Measurements from ENCODE around the gene MIOX.

The MIOX gene

DNA sequence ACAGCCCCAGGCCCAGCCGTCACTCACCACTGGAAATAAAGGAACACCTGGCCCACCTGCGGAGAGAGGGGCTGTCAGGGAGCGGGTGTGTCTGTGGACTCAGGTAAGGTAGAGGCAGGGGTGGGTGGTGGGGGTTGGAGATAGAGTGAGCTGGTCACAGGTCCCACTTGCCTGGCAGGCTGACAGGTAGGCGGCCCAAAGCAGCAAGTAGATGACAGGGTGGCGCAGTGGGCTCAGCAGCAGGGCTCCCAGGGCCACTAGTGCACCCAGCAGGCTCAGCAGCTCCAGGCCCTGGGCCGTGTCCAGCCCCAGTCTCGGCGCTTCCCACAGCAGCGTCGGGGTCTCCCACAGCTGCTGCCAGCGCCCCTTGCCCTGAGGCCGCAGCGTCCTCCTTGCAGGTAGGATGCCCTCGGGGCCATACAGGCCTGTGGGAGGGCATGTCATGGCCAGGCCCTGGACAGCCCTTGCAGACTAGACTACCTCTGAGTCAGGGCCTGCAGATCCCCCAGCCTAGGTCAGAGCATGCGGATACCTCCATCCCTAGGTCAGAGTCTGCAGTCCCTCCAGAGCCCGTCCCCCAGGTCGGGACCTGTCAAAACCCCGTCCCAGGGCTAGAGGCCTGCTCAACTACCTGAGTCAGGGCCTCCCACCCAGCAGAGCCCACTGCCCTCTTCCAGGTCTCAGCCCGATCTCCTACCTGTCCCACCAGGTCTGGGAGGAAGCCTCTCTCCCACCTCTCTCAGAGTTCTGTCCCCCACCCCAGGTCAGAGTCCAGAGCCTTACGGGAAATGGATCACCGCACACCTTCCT lies 20.2 kb downstream of the MIOX start:
- no peak for DNase-seq (ENCODE audit: low read depth)
- H3K4me3 ChIP-seq (ENCODE audit: low read depth, low read length): peak overlapping the region; percentile 97
- in situ Hi-C loops (cut with HindIII; ENCODE audit: low sequenced_read_pairs): no loop called here
- TF ChIP-seq, protein P1, sequence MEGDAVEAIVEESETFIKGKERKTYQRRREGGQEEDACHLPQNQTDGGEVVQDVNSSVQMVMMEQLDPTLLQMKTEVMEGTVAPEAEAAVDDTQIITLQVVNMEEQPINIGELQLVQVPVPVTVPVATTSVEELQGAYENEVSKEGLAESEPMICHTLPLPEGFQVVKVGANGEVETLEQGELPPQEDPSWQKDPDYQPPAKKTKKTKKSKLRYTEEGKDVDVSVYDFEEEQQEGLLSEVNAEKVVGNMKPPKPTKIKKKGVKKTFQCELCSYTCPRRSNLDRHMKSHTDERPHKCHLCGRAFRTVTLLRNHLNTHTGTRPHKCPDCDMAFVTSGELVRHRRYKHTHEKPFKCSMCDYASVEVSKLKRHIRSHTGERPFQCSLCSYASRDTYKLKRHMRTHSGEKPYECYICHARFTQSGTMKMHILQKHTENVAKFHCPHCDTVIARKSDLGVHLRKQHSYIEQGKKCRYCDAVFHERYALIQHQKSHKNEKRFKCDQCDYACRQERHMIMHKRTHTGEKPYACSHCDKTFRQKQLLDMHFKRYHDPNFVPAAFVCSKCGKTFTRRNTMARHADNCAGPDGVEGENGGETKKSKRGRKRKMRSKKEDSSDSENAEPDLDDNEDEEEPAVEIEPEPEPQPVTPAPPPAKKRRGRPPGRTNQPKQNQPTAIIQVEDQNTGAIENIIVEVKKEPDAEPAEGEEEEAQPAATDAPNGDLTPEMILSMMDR (IDR thresholded peaks at IDR 0.05; ENCODE audit: low read depth, low read length, missing control alignments): no peak

DNA sequence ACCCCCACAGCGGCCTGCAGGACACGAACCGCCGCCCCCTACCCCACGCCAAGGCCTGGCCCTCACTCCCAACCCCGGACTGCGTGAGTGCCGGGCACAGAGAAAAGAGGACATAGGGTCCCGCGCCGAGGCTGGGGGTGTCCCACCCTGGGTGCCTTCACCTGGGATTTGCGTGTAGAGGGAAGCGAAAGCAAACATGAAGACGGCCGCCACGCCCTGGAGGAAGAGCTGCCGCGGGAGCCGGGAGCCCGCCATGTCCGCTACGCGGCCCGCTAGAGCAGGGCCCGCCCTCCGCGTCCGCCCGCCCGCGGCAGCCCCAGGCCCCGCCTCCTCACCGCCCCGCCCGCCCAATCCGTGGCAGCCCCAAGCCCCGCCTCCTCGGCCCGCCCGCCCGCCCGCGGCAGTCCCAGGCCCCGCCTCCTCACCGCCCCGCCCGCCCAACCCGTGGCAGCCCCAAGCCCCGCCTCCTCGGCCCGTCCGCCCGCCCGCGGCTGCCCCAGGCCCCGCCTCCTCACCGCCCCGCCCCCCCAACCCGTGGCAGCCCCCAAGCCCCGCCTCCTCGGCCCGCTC lies 20.8 kb downstream of the MIOX start, which contains the start of gene LMF2:
LMF2 (minus strand) TSS at position 282 of the 570 bp plus-strand sequence; CDS start at position 255, 27 bp downstream.
- peak within 1 kb of the TSS; percentile 97 for H3K4me3 ChIP-seq (ENCODE audit: low read depth, low read length)
- no peak for DNase-seq (ENCODE audit: low read depth)
- TF ChIP-seq, protein P1 (IDR thresholded peaks at IDR 0.05; ENCODE audit: low read depth, low read length, missing control alignments): no peak
- in situ Hi-C loops (cut with HindIII; ENCODE audit: low sequenced_read_pairs): no loop called here

DNA sequence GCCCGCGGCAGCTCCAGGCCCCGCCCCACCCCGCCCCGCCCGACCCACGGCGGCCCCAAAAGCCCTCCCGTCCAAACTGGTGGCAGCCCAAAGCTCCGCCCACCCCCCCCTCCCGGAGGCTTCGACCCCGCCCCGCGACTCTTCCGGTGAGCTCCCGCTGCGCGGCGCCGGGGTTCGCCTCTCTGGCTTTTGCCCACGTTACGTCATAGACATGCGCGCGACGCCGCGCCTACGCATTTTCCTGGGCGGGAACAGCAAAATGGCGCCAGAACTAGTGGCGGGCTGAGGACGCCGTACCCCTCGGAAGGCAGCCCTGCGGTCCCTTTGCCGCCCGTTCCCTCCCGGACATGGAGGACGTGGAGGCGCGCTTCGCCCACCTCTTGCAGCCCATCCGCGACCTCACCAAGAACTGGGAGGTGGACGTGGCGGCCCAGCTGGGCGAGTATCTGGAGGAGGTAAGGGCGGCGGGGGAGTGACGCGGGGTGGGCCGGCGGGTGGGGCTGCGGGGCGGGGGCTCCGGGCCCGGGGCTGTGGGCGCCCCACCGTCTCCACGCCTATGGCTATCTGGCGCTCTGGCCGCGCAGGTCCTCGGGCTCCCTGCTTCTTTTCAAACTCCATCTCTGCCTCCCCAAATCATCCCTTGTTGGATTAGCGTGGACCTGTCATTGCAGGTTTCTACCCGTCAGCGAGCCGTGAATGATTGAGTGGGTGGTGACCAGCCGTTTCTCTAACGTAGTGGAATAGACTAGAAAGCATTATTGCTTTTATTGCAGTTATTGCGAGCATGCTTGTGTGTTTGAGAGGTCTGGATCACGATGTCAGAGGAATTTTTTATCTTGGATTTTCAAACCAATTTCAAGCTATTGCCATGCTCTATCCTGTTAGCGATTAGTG lies 21.6 kb downstream of the MIOX start, which contains the start of gene NCAPH2:
NCAPH2 (plus strand) TSS at position 234 of the 894 bp plus-strand sequence; CDS start at position 348, 114 bp downstream.
- in situ Hi-C loops (cut with HindIII; ENCODE audit: low sequenced_read_pairs): no loop called here
- peak within 1 kb of the TSS; percentile 97 for H3K4me3 ChIP-seq (ENCODE audit: low read depth, low read length)
- TF ChIP-seq, protein P1 (IDR thresholded peaks at IDR 0.05; ENCODE audit: low read depth, low read length, missing control alignments): no peak
- DNase-seq (ENCODE audit: low read depth): peak; percentile 89

DNA sequence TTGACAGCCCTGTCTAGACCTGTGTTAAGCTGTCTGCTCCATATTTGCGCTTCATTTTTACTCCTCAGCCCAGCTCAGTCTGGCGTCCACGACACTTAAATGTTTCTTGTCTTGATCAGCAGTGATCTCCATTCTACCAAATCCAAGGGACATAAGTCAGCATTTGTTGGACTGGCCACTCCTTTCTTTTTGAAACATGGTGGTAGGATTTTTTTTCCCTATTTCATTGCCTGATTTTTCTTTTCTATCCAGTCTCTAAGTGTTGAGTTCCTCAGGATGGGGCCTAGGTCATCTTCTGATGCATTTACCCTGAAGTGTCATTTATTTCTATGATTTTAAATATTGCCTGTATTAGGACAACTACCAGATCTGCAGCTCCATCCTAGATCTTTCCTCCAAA lies 22.2 kb downstream of the MIOX start:
- TF ChIP-seq, protein P1 (IDR thresholded peaks at IDR 0.05; ENCODE audit: low read depth, low read length, missing control alignments): no peak
- in situ Hi-C loops (cut with HindIII; ENCODE audit: low sequenced_read_pairs): no loop called here
- peak overlapping the region; percentile 66 for H3K4me3 ChIP-seq (ENCODE audit: low read depth, low read length)
- no peak for DNase-seq (ENCODE audit: low read depth)

DNA sequence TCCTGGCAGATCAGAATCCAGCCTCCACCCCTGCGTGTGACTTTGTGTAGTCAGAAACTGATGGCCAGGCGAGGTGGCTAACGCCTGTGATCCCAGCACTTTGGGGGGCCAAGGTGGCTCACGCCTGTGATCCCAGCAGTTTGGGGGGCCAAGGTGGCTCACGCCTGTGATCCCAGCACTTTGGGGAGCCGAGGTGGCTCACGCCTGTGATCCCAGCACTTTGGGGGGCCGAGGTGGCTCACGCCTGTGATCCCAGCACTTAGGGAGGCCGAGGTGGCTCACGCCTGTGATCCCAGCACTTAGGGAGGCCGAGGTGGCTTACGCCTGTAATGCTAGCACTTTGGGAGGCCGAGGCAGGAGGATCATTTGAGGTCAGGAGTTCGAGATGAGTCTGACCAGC lies 26.5 kb downstream of the MIOX start:
- in situ Hi-C loops (cut with HindIII; ENCODE audit: low sequenced_read_pairs): no loop called here

More for the DNA sequence above, 26.5 kb downstream of the MIOX start:
- H3K4me3 ChIP-seq (ENCODE audit: low read depth, low read length): no peak overlapping the region
- DNase-seq (ENCODE audit: low read depth): no peak
- TF ChIP-seq, protein P1 (IDR thresholded peaks at IDR 0.05; ENCODE audit: low read depth, low read length, missing control alignments): no peak

Data from astrocyte of the cerebellum (primary cell).